IMR-90 (cell line): Measurements from ENCODE around the gene TMEM128.

Experiments
- BHLHE40 ChIP-seq: fragments of 150-350 bp; IDR thresholded peaks from 2 replicates; pipeline ENCODE4 v1.6.1; 2016; ENCODE audit warnings: mild to moderate bottlenecking, low read depth, low read length
- CEBPB ChIP-seq: IDR thresholded peaks from 2 replicates; pipeline ENCODE4 v1.6.1; 2012; ENCODE audit warnings: low read depth, low read length, improper control_type of control experiment
- MAZ ChIP-seq: IDR thresholded peaks from 2 replicates; pipeline ENCODE4 v1.6.1; 2012; ENCODE audit warnings: low read depth, mild to moderate bottlenecking, low read length, improper control_type of control experiment, moderate library complexity, borderline replicate concordance
- RCOR1 ChIP-seq: IDR thresholded peaks from 2 replicates; pipeline ENCODE4 v1.6.1; 2012; ENCODE audit warnings: mild to moderate bottlenecking, low read length, improper control_type of control experiment; ENCODE audit not compliant: insufficient replicate concordance
- SMC3 ChIP-seq: fragments of 150-350 bp; IDR thresholded peaks from 2 replicates; pipeline ENCODE4 v1.6.1; 2016; ENCODE audit warnings: low read depth, mild to moderate bottlenecking, antibody characterized with exemption, low read length, moderate library complexity
- TF ChIP-seq, protein P1 (sequence below): conservative IDR thresholded peaks from 2 replicates; pipeline ENCODE4 v1.5.1; 2012; ENCODE audit warnings: mild to moderate bottlenecking, low read depth, low read length, improper control_type of control experiment

GRCh38 chr4:4195354-4195753 lies 52.7 kb downstream of the TMEM128 start:
- TF ChIP-seq, protein P1, sequence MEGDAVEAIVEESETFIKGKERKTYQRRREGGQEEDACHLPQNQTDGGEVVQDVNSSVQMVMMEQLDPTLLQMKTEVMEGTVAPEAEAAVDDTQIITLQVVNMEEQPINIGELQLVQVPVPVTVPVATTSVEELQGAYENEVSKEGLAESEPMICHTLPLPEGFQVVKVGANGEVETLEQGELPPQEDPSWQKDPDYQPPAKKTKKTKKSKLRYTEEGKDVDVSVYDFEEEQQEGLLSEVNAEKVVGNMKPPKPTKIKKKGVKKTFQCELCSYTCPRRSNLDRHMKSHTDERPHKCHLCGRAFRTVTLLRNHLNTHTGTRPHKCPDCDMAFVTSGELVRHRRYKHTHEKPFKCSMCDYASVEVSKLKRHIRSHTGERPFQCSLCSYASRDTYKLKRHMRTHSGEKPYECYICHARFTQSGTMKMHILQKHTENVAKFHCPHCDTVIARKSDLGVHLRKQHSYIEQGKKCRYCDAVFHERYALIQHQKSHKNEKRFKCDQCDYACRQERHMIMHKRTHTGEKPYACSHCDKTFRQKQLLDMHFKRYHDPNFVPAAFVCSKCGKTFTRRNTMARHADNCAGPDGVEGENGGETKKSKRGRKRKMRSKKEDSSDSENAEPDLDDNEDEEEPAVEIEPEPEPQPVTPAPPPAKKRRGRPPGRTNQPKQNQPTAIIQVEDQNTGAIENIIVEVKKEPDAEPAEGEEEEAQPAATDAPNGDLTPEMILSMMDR, result no peak
- TF ChIP-seq CEBPB (no peak), MAZ (no peak), SMC3 (no peak), BHLHE40 (no peak), RCOR1 (no peak)
